ENCODE measurements around the gene EP400. TPM values are rescaled to one million over a fixed set of nuclear protein-coding genes. Genes with fewer than 3 reads are reported as not detected.

The EP400 gene
- total and polyA plus RNA-seq, 2 of the 4 experiments (the other 2 are of a cell fraction): 4.3 to 11.4 TPM

DNA sequence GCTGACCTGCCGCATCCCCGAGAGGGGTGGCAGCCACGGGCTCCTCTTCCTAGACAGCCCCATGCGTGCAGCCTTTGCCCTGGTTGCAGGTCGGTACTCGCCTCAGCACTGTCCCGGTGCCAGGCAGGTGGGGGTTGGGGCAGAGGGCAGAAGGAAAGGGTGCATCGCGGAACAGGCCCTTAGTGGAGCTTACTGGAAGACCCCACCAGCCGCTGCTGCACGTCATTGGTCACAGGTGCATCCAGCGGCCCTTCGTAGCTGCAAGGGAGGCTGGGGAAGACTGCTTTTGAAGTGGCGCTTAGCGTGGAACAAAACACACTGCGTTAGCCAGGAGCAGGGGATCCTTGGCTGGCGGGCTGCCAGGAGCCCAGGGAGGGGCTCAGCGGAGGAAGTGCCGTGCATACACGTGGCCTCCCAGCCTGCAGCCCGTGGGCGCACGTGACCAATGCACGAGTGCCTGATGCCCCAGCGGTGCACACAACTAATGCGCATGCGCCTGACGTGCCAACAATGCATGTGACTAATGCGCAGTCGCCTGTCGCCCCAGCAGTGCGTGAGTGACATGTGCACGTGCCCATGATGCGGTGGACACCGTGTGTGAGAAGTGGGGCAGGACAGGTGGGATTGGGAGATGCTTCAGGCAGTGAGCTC is 5.0 kb upstream of the EP400 start:
- H2AFZ ChIP-seq (replicated peaks; ENCODE audit: low read length, poor library complexity): no peak overlapping the region
- H3K9me1 ChIP-seq (ENCODE audit: insufficient read depth, low read length): peaks cover 4% of the 10 kb centered on the region; the same call in 1 of the 2 replicates
- H2BK20ac ChIP-seq (ENCODE audit: low read depth, low read length): no peak overlapping the region
- H3K27ac ChIP-seq (ENCODE audit: insufficient read depth, low read length): no peak overlapping the region
- H3K4me3 ChIP-seq (ENCODE audit: insufficient read depth, low read depth, low read length): no peak overlapping the region
- H3K36me3 ChIP-seq (ENCODE audit: control insufficient read depth, insufficient read depth, low read length): peaks cover 26% of the 10 kb centered on the region
- ATAC-seq (ENCODE audit: low read depth) (no peak), DNase-seq (no peak)
- H4K20me1 ChIP-seq (ENCODE audit: insufficient read depth, low read length): no peaks in the 10 kb centered on the region
- in situ Hi-C loops (cut with MboI; ENCODE audit: low sequenced_read_pairs) (no loop called here), dilution Hi-C loops (cut with HindIII; ENCODE audit: low sequenced_read_pairs, unreplicated experiment) (no loop called here), intact Hi-C loops (cut with micrococcal nuclease) (no loop called here)
- no TSS peak for BruUV-seq (replicated peaks)
- H2BK120ac ChIP-seq (ENCODE audit: low read depth, low read length): no peak overlapping the region
- no peak overlapping the region for H3K9ac ChIP-seq (ENCODE audit: low read depth, low read length)
- no peaks in the 10 kb centered on the region for H3K4me1 ChIP-seq (ENCODE audit: control insufficient read depth, insufficient read depth, low read length)
- H3K9me3 ChIP-seq (ENCODE audit: control insufficient read depth, insufficient read depth, low read length): no peaks in the 10 kb centered on the region
- H4K8ac ChIP-seq (ENCODE audit: low read depth in 2 of 2, low read length in 2 of 2): no peak overlapping the region
- WGBS, 2 experiments (ENCODE audit: extremely low coverage in 2 of 2, insufficient read length in 1 of 2): 92% methylated on average over 21 of the region's 35 CpGs; no CpG with 5 or more reads in 1 of the 2 experiments
- no peaks in the 10 kb centered on the region for H3K27me3 ChIP-seq (ENCODE audit: control insufficient read depth, insufficient read depth, low read length)
- H3K23ac ChIP-seq (ENCODE audit: low read depth, low read length): no peak overlapping the region
- no peak overlapping the region for H2BK5ac ChIP-seq (ENCODE audit: low read depth, low read length, poor library complexity, severe bottlenecking)
- no peak overlapping the region for H2AK5ac ChIP-seq (ENCODE audit: low read depth, low read length)
- peaks cover 0 to 7% of the 10 kb centered on the region in 2 experiments; a peak in 1 of 4 replicates for H3K79me1 ChIP-seq (ENCODE audit: low read depth in 1 of 2, low read length in 2 of 2)
- ChIA-PET POLR2A (ENCODE audit: unreplicated experiment) (no interaction called here), CTCF (no interaction called here)
- H4K91ac ChIP-seq (ENCODE audit: insufficient read depth, low read depth, low read length): no peak overlapping the region
- TF ChIP-seq RFX5 (IDR thresholded peaks at IDR 0.05; ENCODE audit: low read depth, low read length) (no peak), POLR2A (IDR thresholded peaks at IDR 0.05; ENCODE audit: low read depth, low read length) (no peak), NFE2L2 (IDR thresholded peaks at IDR 0.05; ENCODE audit: low read depth, low read length) (no peak), CHD1 (IDR thresholded peaks at IDR 0.05; ENCODE audit: low read depth, low read length) (no peak), FOS (IDR thresholded peaks at IDR 0.05; ENCODE audit: low read depth, low read length) (no peak), RCOR1 (IDR thresholded peaks at IDR 0.05; ENCODE audit: insufficient replicate concordance, low read length) (no peak), SMC3 (IDR thresholded peaks at IDR 0.05; ENCODE audit: low read depth, low read length) (no peak), RAD21 (IDR thresholded peaks at IDR 0.05; ENCODE audit: low read length) (no peak), MAFK (IDR thresholded peaks at IDR 0.05; ENCODE audit: low read depth, low read length) (no peak), MAZ (IDR thresholded peaks at IDR 0.05; ENCODE audit: borderline replicate concordance, low read depth, low read length) (no peak), CEBPB (IDR thresholded peaks at IDR 0.05; ENCODE audit: low read depth, low read length) (no peak)
- TF ChIP-seq, protein P1, sequence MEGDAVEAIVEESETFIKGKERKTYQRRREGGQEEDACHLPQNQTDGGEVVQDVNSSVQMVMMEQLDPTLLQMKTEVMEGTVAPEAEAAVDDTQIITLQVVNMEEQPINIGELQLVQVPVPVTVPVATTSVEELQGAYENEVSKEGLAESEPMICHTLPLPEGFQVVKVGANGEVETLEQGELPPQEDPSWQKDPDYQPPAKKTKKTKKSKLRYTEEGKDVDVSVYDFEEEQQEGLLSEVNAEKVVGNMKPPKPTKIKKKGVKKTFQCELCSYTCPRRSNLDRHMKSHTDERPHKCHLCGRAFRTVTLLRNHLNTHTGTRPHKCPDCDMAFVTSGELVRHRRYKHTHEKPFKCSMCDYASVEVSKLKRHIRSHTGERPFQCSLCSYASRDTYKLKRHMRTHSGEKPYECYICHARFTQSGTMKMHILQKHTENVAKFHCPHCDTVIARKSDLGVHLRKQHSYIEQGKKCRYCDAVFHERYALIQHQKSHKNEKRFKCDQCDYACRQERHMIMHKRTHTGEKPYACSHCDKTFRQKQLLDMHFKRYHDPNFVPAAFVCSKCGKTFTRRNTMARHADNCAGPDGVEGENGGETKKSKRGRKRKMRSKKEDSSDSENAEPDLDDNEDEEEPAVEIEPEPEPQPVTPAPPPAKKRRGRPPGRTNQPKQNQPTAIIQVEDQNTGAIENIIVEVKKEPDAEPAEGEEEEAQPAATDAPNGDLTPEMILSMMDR (conservative IDR thresholded peaks at IDR 0.05; ENCODE audit: low read depth, low read length): no peak
- TF ChIP-seq, protein P2, sequence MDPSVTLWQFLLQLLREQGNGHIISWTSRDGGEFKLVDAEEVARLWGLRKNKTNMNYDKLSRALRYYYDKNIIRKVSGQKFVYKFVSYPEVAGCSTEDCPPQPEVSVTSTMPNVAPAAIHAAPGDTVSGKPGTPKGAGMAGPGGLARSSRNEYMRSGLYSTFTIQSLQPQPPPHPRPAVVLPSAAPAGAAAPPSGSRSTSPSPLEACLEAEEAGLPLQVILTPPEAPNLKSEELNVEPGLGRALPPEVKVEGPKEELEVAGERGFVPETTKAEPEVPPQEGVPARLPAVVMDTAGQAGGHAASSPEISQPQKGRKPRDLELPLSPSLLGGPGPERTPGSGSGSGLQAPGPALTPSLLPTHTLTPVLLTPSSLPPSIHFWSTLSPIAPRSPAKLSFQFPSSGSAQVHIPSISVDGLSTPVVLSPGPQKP (IDR thresholded peaks at IDR 0.05; ENCODE audit: borderline replicate concordance, low read depth, low read length): no peak
- H3K4me2 ChIP-seq (ENCODE audit: low read depth, low read length): no peak overlapping the region
- no peak overlapping the region for H2BK15ac ChIP-seq (ENCODE audit: low read depth, low read length)
- no peak overlapping the region for H4K5ac ChIP-seq (ENCODE audit: low read depth, low read length)
- H3K56ac ChIP-seq (ENCODE audit: extremely low read depth, insufficient read depth, low read length): no peak overlapping the region
- H2AK9ac ChIP-seq (replicated peaks; ENCODE audit: low read depth, low read length, poor library complexity): no peak overlapping the region
- H3K4ac ChIP-seq (ENCODE audit: low read depth, low read length): no peak overlapping the region
- no peak overlapping the region for H3K14ac ChIP-seq (replicated peaks; ENCODE audit: low read depth, low read length)
- no peak overlapping the region for H3K18ac ChIP-seq (ENCODE audit: low read depth, low read length)
